IMR-90 (cell line): ENCODE data around the gene FEM1B. TPM values are rescaled to one million over a fixed set of nuclear protein-coding genes. Genes with fewer than 3 reads are reported as not detected.

ENCODE experiments used
- ATAC-seq: fragments of 200-7000 bp; cut with Tn5 transposase; 2 replicates; pipeline ENCODE4 v1.9.1; 2020; ENCODE audit warnings: low read depth, mild to moderate bottlenecking, moderate library complexity
- BruUV-seq: library from RNA; stranded (reverse); fragments of 400-500 nt; replicated peaks from 2 replicates; lab custom pipeline; 2021; lab: Mats Ljungman, UMichigan
- CTCF ChIA-PET: fragments of 300-600 bp; formaldehyde crosslinking; extraction: SDS; loops from one replicate; lab custom pipeline; 2021; ENCODE audit warnings: antibody characterized with exemption; lab: Yijun Ruan, JAX
- POLR2A ChIA-PET: fragments of 300-600 bp; sonication (Branson Sonifier 250); formaldehyde crosslinking; loops from one replicate; lab custom pipeline; 2022; ENCODE audit warnings: antibody characterized with exemption; ENCODE audit not compliant: unreplicated experiment; lab: Charles Lee
- DNase-seq: peaks from one replicate; pipeline ENCODE4 v3.0.0; 2013
- H2AFZ ChIP-seq: replicated peaks from 2 replicates; pipeline ENCODE3; 2013; ENCODE audit warnings: low read length, mild to moderate bottlenecking; ENCODE audit not compliant: poor library complexity
- H2AK5ac ChIP-seq: 2 replicates; pipeline ENCODE4 v1.6.1; 2013; ENCODE audit warnings: low read depth, low read length, inconsistent platforms
- H2AK9ac ChIP-seq: replicated peaks from 2 replicates; pipeline ENCODE3; 2013; ENCODE audit warnings: mild to moderate bottlenecking, low read depth, low read length, moderate library complexity; ENCODE audit not compliant: poor library complexity
- H2BK120ac ChIP-seq: 2 replicates; pipeline ENCODE4 v1.6.1; 2013; ENCODE audit warnings: low read depth, low read length, inconsistent platforms
- H2BK15ac ChIP-seq: 3 replicates; pipeline ENCODE4 v1.6.1; 2013; ENCODE audit warnings: low read depth, low read length, inconsistent platforms
- H2BK20ac ChIP-seq: 2 replicates; pipeline ENCODE4 v1.6.1; 2013; ENCODE audit warnings: low read depth, mild to moderate bottlenecking, inconsistent platforms, low read length, moderate library complexity
- H2BK5ac ChIP-seq: 2 replicates; pipeline ENCODE4 v1.6.1; 2013; ENCODE audit warnings: mild to moderate bottlenecking, low read depth, low read length, inconsistent platforms; ENCODE audit not compliant: poor library complexity, severe bottlenecking
- H3K14ac ChIP-seq: replicated peaks from 2 replicates; pipeline ENCODE4 v1.6.1; 2013; ENCODE audit warnings: low read depth, low read length, inconsistent platforms
- H3K18ac ChIP-seq: 2 replicates; pipeline ENCODE4 v1.6.1; 2013; ENCODE audit warnings: low read depth, low read length, control low read depth
- H3K23ac ChIP-seq: 2 replicates; pipeline ENCODE4 v1.6.1; 2013; ENCODE audit warnings: low read depth, low read length, inconsistent platforms
- H3K27ac ChIP-seq: 2 replicates; pipeline ENCODE4 v1.5.1; 2013; ENCODE audit warnings: mild to moderate bottlenecking, control low read depth, low read length; ENCODE audit not compliant: insufficient read depth
- H3K27me3 ChIP-seq: 2 replicates; pipeline ENCODE4 v1.6.1; 2013; ENCODE audit warnings: low read length; ENCODE audit not compliant: control insufficient read depth, insufficient read depth
- H3K36me3 ChIP-seq: 2 replicates; pipeline ENCODE4 v1.6.1; 2013; ENCODE audit warnings: low read length, mixed read lengths; ENCODE audit not compliant: control insufficient read depth, insufficient read depth
- H3K4ac ChIP-seq: 2 replicates; pipeline ENCODE4 v1.6.1; 2013; ENCODE audit warnings: low read depth, low read length, inconsistent platforms
- H3K4me1 ChIP-seq: 2 replicates; pipeline ENCODE4 v1.6.1; 2013; ENCODE audit warnings: low read length, mixed read lengths; ENCODE audit not compliant: control insufficient read depth, insufficient read depth
- H3K4me2 ChIP-seq: 2 replicates; pipeline ENCODE4 v1.6.1; 2013; ENCODE audit warnings: low read depth, mild to moderate bottlenecking, control low read depth, low read length, moderate library complexity
- H3K4me3 ChIP-seq: 2 replicates; pipeline ENCODE4 v1.5.1; 2013; ENCODE audit warnings: low read depth, mild to moderate bottlenecking, control low read depth, low read length, moderate library complexity; ENCODE audit not compliant: insufficient read depth
- H3K56ac ChIP-seq: 2 replicates; pipeline ENCODE4 v1.6.1; 2013; ENCODE audit warnings: low read length, inconsistent platforms; ENCODE audit not compliant: insufficient read depth; ENCODE audit errors: extremely low read depth
- H3K79me1 ChIP-seq, 2 experiments: 2 replicates each; pipeline ENCODE4 v1.6.1; 2013; ENCODE audit warnings: low read length in 2 of 2, inconsistent platforms in 1 of 2, low read depth in 1 of 2
- H3K9ac ChIP-seq: 2 replicates; pipeline ENCODE4 v1.6.1; 2013; ENCODE audit warnings: low read depth, low read length, control low read depth
- H3K9me1 ChIP-seq: 2 replicates; pipeline ENCODE4 v1.6.1; 2013; ENCODE audit warnings: low read length, inconsistent platforms; ENCODE audit not compliant: insufficient read depth
- H3K9me3 ChIP-seq: 2 replicates; pipeline ENCODE4 v1.6.1; 2013; ENCODE audit warnings: low read length; ENCODE audit not compliant: control insufficient read depth, insufficient read depth
- H4K20me1 ChIP-seq: 2 replicates; pipeline ENCODE4 v1.6.1; 2013; ENCODE audit warnings: low read length, inconsistent platforms; ENCODE audit not compliant: insufficient read depth
- H4K5ac ChIP-seq: 2 replicates; pipeline ENCODE4 v1.6.1; 2013; ENCODE audit warnings: mild to moderate bottlenecking, low read depth, low read length, control low read depth
- H4K8ac ChIP-seq, 2 experiments: 2 replicates each; pipeline ENCODE4 v1.6.1; 2013; ENCODE audit warnings: low read depth in 2 of 2, low read length in 2 of 2, control low read depth in 1 of 2, inconsistent platforms in 1 of 2
- H4K91ac ChIP-seq: 2 replicates; pipeline ENCODE4 v1.6.1; 2013; ENCODE audit warnings: low read depth, low read length, inconsistent platforms; ENCODE audit not compliant: insufficient read depth
- BHLHE40 ChIP-seq: fragments of 150-350 bp; IDR thresholded peaks from 2 replicates; pipeline ENCODE4 v1.6.1; 2016; ENCODE audit warnings: mild to moderate bottlenecking, low read depth, low read length
- CEBPB ChIP-seq: IDR thresholded peaks from 2 replicates; pipeline ENCODE4 v1.6.1; 2012; ENCODE audit warnings: low read depth, low read length, improper control_type of control experiment
- CHD1 ChIP-seq: IDR thresholded peaks from 2 replicates; pipeline ENCODE4 v1.6.1; 2012; ENCODE audit warnings: low read depth, low read length, improper control_type of control experiment
- FOS ChIP-seq: fragments of 150-350 bp; IDR thresholded peaks from 2 replicates; pipeline ENCODE4 v1.6.1; 2016; ENCODE audit warnings: low read depth, low read length
- MAFK ChIP-seq: IDR thresholded peaks from 2 replicates; pipeline ENCODE4 v1.6.1; 2012; ENCODE audit warnings: low read depth, low read length, improper control_type of control experiment
- MAZ ChIP-seq: IDR thresholded peaks from 2 replicates; pipeline ENCODE4 v1.6.1; 2012; ENCODE audit warnings: low read depth, mild to moderate bottlenecking, low read length, improper control_type of control experiment, moderate library complexity, borderline replicate concordance
- MXI1 ChIP-seq: IDR thresholded peaks from 2 replicates; pipeline ENCODE4 v1.6.1; 2012; ENCODE audit warnings: low read depth, mild to moderate bottlenecking, low read length, moderate library complexity, borderline replicate concordance
- NFE2L2 ChIP-seq: fragments of 150-350 bp; IDR thresholded peaks from 2 replicates; pipeline ENCODE4 v1.6.1; 2016; ENCODE audit warnings: low read depth, mild to moderate bottlenecking, low read length
- POLR2A ChIP-seq: IDR thresholded peaks from 2 replicates; pipeline ENCODE4 v1.6.1; 2012; ENCODE audit warnings: mild to moderate bottlenecking, low read depth, low read length
- RAD21 ChIP-seq: IDR thresholded peaks from 2 replicates; pipeline ENCODE4 v1.6.1; 2012; ENCODE audit warnings: low read length, improper control_type of control experiment
- RCOR1 ChIP-seq: IDR thresholded peaks from 2 replicates; pipeline ENCODE4 v1.6.1; 2012; ENCODE audit warnings: mild to moderate bottlenecking, low read length, improper control_type of control experiment; ENCODE audit not compliant: insufficient replicate concordance
- RFX5 ChIP-seq: IDR thresholded peaks from 2 replicates; pipeline ENCODE4 v1.8.0; 2012; ENCODE audit warnings: low read depth, mild to moderate bottlenecking, low read length, moderate library complexity
- WGBS, 2 experiments: methylation state at CpG; one replicate each; pipeline versions ENCODE4 v1.1.5 to v1.1.7; 2013; ENCODE audit warnings: missing lambda C conversion rate in 2 of 2; ENCODE audit not compliant: insufficient read length in 1 of 2; ENCODE audit errors: extremely low coverage in 2 of 2; 5-methylcytosine and 5-hydroxymethylcytosine counted together
- dilution Hi-C: fragments of 300-500 bp; cut with HindIII; formaldehyde crosslinking; loops from one replicate; pipeline ENCODE4 v1.14.3; 2018; ENCODE audit warnings: low sequenced_read_pairs; ENCODE audit not compliant: unreplicated experiment
- in situ Hi-C: fragments of 300-500 bp; cut with MboI; formaldehyde crosslinking; loops from 3 replicates; pipeline ENCODE4 v1.14.3; 2019; ENCODE audit warnings: low sequenced_read_pairs, inconsistent platforms, mixed read lengths
- intact Hi-C: fragments of 100-400 bp; cut with micrococcal nuclease; formaldehyde crosslinking; loops from 2 replicates; pipeline ENCODE4 v1.10.0; 2022
- polyA plus RNA-seq, 3 experiments: library from polyadenylated mRNA; depleted of rRNA; stranded (reverse); fragments of >200 nt; gene quantifications; 2 replicates each; pipeline ENCODE4 v1.2.3, GENCODE V29; 2012; ENCODE audit warnings: low replicate concordance in 1 of 3
- total RNA-seq: library from RNA; depleted of rRNA; stranded (reverse); fragments of >200 nt; gene quantifications from 2 replicates; pipeline ENCODE4 v1.2.3, GENCODE V29; 2012
- TF ChIP-seq, protein P1 (sequence below): fragments of 150-350 bp; IDR thresholded peaks from 2 replicates; pipeline ENCODE4 v1.6.1; 2017; ENCODE audit warnings: mild to moderate bottlenecking, antibody characterized with exemption, low read length, low read depth
- TF ChIP-seq, protein P2 (sequence below): conservative IDR thresholded peaks from 2 replicates; pipeline ENCODE4 v1.5.1; 2012; ENCODE audit warnings: mild to moderate bottlenecking, low read depth, low read length, improper control_type of control experiment
- TF ChIP-seq, protein P3 (sequence below): fragments of 150-350 bp; IDR thresholded peaks from 2 replicates; pipeline ENCODE4 v1.6.1; 2016; ENCODE audit warnings: low read depth, mild to moderate bottlenecking, low read length, moderate library complexity, borderline replicate concordance

Gene FEM1B
- total and polyA plus RNA-seq, 2 of the 4 experiments (the other 2 are of a cell fraction): 16.9 to 51.4 TPM

DNA sequence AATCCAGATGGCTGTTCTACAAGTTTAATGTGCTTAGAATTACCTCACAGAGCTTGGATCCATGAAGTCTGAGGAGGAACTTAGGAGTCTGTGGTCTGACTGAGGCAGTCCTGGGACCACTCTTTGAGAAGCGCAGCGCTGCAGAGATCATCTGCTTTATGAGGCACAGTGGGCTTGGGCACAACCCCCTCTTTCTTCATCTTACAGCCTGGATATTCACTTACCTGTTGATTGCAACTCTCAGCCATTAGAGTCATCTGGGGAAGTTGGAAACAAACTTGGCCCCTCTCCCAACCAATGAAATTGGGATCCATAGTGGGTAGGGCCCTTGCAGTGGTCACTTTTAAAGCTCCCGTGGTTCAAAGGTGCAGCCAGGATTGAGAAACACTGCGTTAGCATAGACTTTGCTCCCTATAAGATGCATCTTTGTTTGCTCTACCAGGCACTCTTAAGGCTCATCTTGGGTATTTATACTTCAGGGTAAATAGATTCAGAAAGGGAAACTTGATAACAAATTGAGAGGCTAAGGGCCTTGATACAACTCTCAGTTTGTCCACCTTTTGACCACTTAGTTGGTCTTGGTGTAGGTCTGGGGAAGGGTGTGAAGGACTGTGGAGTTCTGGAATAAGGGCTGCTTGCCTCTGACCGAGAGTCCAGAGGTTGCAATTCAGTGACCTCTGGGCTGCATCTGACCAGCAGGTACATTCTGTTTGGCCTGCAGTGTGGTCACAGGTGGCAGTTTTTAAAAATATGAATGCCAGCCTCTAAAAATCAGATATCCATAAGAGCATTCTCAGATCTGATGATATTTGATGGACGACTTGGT lies 22.8 kb downstream of the FEM1B start:
- Histone ChIP-seq H3K18ac (no peak overlapping the region), H3K4ac (no peak overlapping the region), H4K20me1 (peaks cover under 1% of the 10 kb centered on the region; the same call in 1 of the 2 replicates), H3K4me3 (no peak overlapping the region), H3K14ac (no peak overlapping the region), H3K9me1 (peaks cover 5% of the 10 kb centered on the region; the same call in 1 of the 2 replicates), H3K9ac (no peak overlapping the region), H3K56ac (no peak overlapping the region), H3K27me3 (no peaks in the 10 kb centered on the region), H3K27ac (no peak overlapping the region), H2AK5ac (no peak overlapping the region), H2BK20ac (no peak overlapping the region), H4K5ac (no peak overlapping the region), H2AK9ac (no peak overlapping the region), H2AFZ (no peak overlapping the region), H3K4me2 (no peak overlapping the region), H2BK120ac (no peak overlapping the region), H4K8ac (no peak overlapping the region), H3K4me1 (peaks cover 5% of the 10 kb centered on the region), H2BK5ac (no peak overlapping the region), H3K36me3 (peaks cover 13% of the 10 kb centered on the region), H3K23ac (no peak overlapping the region), H3K79me1 (peaks cover 12 to 20% of the 10 kb centered on the region in 2 experiments), H2BK15ac (no peak overlapping the region), H4K91ac (no peak overlapping the region), H3K9me3 (no peaks in the 10 kb centered on the region)
- ChIA-PET POLR2A (interaction anchor here (0.6 kb wide), 1 partner anchor 69 kb away, joined by 5 read pairs; no protein-coding TSS in a partner anchor), CTCF (no interaction called here)
- in situ Hi-C loops: loop anchor here (5.0 to 10.0 kb wide), 2 partner anchors 252 to 574 kb away; no protein-coding TSS in a partner anchor
- ATAC-seq (no peak), DNase-seq (no peak)
- dilution Hi-C loops: no loop called here
- intact Hi-C loops: loop anchor here (10.0 kb wide), 1 partner anchor 514 kb away; no protein-coding TSS in a partner anchor
- WGBS, 2 experiments: no CpG with 5 or more reads among the region's 6 CpGs
- no TSS peak for BruUV-seq
- TF ChIP-seq MXI1 (no peak), RFX5 (no peak), NFE2L2 (no peak), FOS (no peak), CHD1 (no peak), CEBPB (no peak), MAZ (no peak), MAFK (no peak), RAD21 (no peak), BHLHE40 (no peak), RCOR1 (no peak), POLR2A (no peak)
- TF ChIP-seq, protein P1, sequence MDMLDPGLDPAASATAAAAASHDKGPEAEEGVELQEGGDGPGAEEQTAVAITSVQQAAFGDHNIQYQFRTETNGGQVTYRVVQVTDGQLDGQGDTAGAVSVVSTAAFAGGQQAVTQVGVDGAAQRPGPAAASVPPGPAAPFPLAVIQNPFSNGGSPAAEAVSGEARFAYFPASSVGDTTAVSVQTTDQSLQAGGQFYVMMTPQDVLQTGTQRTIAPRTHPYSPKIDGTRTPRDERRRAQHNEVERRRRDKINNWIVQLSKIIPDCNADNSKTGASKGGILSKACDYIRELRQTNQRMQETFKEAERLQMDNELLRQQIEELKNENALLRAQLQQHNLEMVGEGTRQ: no peak
- TF ChIP-seq, protein P2, sequence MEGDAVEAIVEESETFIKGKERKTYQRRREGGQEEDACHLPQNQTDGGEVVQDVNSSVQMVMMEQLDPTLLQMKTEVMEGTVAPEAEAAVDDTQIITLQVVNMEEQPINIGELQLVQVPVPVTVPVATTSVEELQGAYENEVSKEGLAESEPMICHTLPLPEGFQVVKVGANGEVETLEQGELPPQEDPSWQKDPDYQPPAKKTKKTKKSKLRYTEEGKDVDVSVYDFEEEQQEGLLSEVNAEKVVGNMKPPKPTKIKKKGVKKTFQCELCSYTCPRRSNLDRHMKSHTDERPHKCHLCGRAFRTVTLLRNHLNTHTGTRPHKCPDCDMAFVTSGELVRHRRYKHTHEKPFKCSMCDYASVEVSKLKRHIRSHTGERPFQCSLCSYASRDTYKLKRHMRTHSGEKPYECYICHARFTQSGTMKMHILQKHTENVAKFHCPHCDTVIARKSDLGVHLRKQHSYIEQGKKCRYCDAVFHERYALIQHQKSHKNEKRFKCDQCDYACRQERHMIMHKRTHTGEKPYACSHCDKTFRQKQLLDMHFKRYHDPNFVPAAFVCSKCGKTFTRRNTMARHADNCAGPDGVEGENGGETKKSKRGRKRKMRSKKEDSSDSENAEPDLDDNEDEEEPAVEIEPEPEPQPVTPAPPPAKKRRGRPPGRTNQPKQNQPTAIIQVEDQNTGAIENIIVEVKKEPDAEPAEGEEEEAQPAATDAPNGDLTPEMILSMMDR: no peak
- TF ChIP-seq, protein P3, sequence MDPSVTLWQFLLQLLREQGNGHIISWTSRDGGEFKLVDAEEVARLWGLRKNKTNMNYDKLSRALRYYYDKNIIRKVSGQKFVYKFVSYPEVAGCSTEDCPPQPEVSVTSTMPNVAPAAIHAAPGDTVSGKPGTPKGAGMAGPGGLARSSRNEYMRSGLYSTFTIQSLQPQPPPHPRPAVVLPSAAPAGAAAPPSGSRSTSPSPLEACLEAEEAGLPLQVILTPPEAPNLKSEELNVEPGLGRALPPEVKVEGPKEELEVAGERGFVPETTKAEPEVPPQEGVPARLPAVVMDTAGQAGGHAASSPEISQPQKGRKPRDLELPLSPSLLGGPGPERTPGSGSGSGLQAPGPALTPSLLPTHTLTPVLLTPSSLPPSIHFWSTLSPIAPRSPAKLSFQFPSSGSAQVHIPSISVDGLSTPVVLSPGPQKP: no peak
